Measurements from ENCODE around the gene PEBP1.

The PEBP1 gene

GRCh38 chr12:118187751-118188435 is 52.0 kb downstream of the PEBP1 start:
- no peak for DNase-seq (ENCODE audit: low spot score)
- in situ Hi-C loops (cut with MboI; ENCODE audit: low sequenced_read_pairs, unreplicated experiment): no loop called here
- TF ChIP-seq, protein P1, sequence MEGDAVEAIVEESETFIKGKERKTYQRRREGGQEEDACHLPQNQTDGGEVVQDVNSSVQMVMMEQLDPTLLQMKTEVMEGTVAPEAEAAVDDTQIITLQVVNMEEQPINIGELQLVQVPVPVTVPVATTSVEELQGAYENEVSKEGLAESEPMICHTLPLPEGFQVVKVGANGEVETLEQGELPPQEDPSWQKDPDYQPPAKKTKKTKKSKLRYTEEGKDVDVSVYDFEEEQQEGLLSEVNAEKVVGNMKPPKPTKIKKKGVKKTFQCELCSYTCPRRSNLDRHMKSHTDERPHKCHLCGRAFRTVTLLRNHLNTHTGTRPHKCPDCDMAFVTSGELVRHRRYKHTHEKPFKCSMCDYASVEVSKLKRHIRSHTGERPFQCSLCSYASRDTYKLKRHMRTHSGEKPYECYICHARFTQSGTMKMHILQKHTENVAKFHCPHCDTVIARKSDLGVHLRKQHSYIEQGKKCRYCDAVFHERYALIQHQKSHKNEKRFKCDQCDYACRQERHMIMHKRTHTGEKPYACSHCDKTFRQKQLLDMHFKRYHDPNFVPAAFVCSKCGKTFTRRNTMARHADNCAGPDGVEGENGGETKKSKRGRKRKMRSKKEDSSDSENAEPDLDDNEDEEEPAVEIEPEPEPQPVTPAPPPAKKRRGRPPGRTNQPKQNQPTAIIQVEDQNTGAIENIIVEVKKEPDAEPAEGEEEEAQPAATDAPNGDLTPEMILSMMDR (IDR thresholded peaks at IDR 0.05; ENCODE audit: borderline replicate concordance, control extremely low read depth, extremely low read depth, insufficient read depth, missing control alignments): no peak

GRCh38 chr12:118188690-118189371 is 52.9 kb downstream of the PEBP1 start:
- in situ Hi-C loops (cut with MboI; ENCODE audit: low sequenced_read_pairs, unreplicated experiment): no loop called here
- TF ChIP-seq, protein P1 (IDR thresholded peaks at IDR 0.05; ENCODE audit: borderline replicate concordance, control extremely low read depth, extremely low read depth, insufficient read depth, missing control alignments): no peak
- no peak for DNase-seq (ENCODE audit: low spot score)

DNA sequence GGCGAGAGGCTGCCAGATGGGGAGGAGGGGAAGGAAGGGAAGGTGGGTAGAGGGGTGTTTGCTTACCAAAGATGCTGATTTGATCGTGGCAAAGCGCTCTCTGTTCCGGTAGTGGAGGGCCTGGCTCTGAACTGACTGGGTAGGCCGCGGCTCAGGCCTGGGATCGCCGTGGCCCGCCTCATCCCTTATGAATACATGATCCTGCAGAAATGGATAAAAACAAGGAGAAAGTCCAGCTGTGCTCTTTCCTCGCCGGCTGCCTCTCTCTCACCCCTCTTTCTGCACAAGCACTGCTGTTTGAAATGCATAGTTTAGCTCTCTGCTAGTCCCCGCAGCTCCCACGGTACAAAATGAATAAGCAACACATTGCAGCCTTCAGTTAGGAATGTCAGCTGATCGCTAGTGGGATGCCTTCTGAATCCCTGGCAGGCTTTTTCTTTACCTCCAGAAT is 53.8 kb downstream of the PEBP1 start:
- in situ Hi-C loops (cut with MboI; ENCODE audit: low sequenced_read_pairs, unreplicated experiment): no loop called here
- TF ChIP-seq, protein P1 (IDR thresholded peaks at IDR 0.05; ENCODE audit: borderline replicate concordance, control extremely low read depth, extremely low read depth, insufficient read depth, missing control alignments): no peak
- DNase-seq (ENCODE audit: low spot score): no peak

DNA sequence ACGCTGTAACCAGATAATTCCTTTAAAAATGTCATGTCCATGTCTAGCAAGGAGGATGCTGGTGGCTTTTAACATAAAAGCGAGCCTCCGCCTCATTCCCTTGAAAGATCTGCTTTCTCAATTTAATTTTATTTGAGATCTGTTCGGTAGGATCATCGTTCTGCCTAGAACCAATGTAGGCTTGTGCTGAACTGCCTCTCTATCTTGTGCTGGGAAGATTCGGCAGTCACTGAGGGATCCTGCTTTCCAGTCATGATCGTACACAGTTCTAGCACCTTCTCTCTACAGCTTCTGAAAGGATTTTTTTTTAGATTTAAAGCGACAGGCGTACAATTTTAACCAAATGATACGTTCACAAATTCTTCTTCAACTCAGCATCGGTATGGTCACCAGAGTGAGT is 54.3 kb downstream of the PEBP1 start:
- no peak for DNase-seq (ENCODE audit: low spot score)
- TF ChIP-seq, protein P1 (IDR thresholded peaks at IDR 0.05; ENCODE audit: borderline replicate concordance, control extremely low read depth, extremely low read depth, insufficient read depth, missing control alignments): no peak
- in situ Hi-C loops (cut with MboI; ENCODE audit: low sequenced_read_pairs, unreplicated experiment): no loop called here

DNA sequence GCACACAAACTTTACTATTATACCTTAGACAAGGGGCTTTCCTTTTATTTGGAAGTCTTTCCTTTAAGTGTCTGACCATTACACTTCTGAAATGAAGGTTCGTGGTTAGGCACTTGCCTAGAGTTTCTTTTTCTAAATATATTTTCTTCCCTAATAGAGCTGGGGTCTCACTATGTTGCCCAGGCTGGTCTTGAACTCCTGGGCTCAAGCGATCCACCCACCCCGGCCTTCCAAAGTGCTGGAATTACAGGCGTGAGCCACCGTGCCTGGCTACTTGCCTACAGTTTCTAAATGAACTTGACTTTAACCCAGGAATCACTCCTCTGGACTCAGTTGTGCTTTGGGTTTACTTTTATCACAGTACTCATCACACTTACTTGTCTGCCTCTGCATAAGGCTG is 57.6 kb downstream of the PEBP1 start:
- in situ Hi-C loops (cut with MboI; ENCODE audit: low sequenced_read_pairs, unreplicated experiment): no loop called here
- DNase-seq (ENCODE audit: low spot score): no peak
- TF ChIP-seq, protein P1 (IDR thresholded peaks at IDR 0.05; ENCODE audit: borderline replicate concordance, control extremely low read depth, extremely low read depth, insufficient read depth, missing control alignments): no peak

GRCh38 chr12:118193958-118194357 is 58.0 kb downstream of the PEBP1 start:
- in situ Hi-C loops (cut with MboI; ENCODE audit: low sequenced_read_pairs, unreplicated experiment): no loop called here
- DNase-seq (ENCODE audit: low spot score): no peak
- TF ChIP-seq, protein P1 (IDR thresholded peaks at IDR 0.05; ENCODE audit: borderline replicate concordance, control extremely low read depth, extremely low read depth, insufficient read depth, missing control alignments): no peak
